Right lung (tissue), 5 donors: ENCODE results near the gene NUP133. TPM values are rescaled to one million over a fixed set of nuclear protein-coding genes. Genes with fewer than 3 reads are reported as not detected.

ENCODE experiments used
- polyA plus RNA-seq, 5 donors: library from polyadenylated mRNA; unstranded; fragments of 120-200 nt; gene quantifications; one replicate each; pipeline versions ENCODE4 v1.2.1 to v1.2.3, GENCODE V29; 2013; ENCODE audit warnings: inconsistent platforms in 1 of 5, low replicate concordance in 1 of 5; ENCODE audit not compliant: insufficient read length in 5 of 5, insufficient read depth in 1 of 5

Gene NUP133
- polyA plus RNA-seq, 5 donors, result 37.6 to 52.5 (median 43.1) TPM

Other genes with a start within 250 kb of the NUP133 start
- 10 to 100 TPM; 49.9 to 65.1 (median 55.4) TPM for gene RAB4A, start 237.2 kb downstream of the NUP133 start, polyA plus RNA-seq
- 10 to 100 TPM in 2 of 5 donors, 1 to 10 TPM in 3; 6.8 to 11.8 (median 9.2) TPM for gene CCSAP, start 165.3 kb downstream of the NUP133 start, polyA plus RNA-seq
- 100 to 1,000 TPM in 1 of 5 donors, 10 to 100 TPM in 1, 1 to 10 TPM in 2, under 1 TPM in 1; 0.40 to 541 (median 3.9) TPM for gene ACTA1, start 74.2 kb downstream of the NUP133 start, polyA plus RNA-seq
- gene ABCB10, start 50.4 kb upstream of the NUP133 start, polyA plus RNA-seq, result 10 to 100 TPM; 17.8 to 25.7 (median 19.0) TPM
- gene TAF5L, start 117.8 kb upstream of the NUP133 start, polyA plus RNA-seq, result 10 to 100 TPM; 16.5 to 19.2 (median 18.5) TPM
- 1 to 10 TPM; 5.7 to 7.8 (median 6.6) TPM for gene URB2, start 117.9 kb upstream of the NUP133 start, polyA plus RNA-seq